Keratinocyte (primary cell): ENCODE results near the gene PSAP. TPM values are rescaled to one million over a fixed set of nuclear protein-coding genes. Genes with fewer than 3 reads are reported as not detected.
A peak's percentile ranks its signal among the peaks of the same experiment; 100 is the strongest.

Source experiments
- DNase-seq: peaks from one replicate; pipeline ENCODE4 v3.0.0-alpha.2; 2011; ENCODE audit warnings: low read depth, missing footprints, low spot score
- FAIRE-seq: peaks from 2 replicates; lab custom pipeline; 2011; peaks lifted over from hg19 to GRCh38; lab: Jason Lieb, UNC
- H2AFZ ChIP-seq: 2 replicates; pipeline ENCODE4 v1.6.0; 2012; ENCODE audit warnings: low read length, control low read depth, inconsistent platforms; ENCODE audit not compliant: control insufficient read depth
- H3K27ac ChIP-seq: 2 replicates; pipeline ENCODE4 v1.5.1; 2011; ENCODE audit warnings: low read length; ENCODE audit not compliant: control insufficient read depth, insufficient read depth
- H3K27me3 ChIP-seq: 3 replicates; pipeline ENCODE4 v1.6.0; 2011; ENCODE audit warnings: low read length; ENCODE audit not compliant: control insufficient read depth, insufficient read depth; ENCODE audit errors: extremely low read depth
- H3K36me3 ChIP-seq, 2 experiments: 2 replicates in 1 of 2; 3 replicates in 1 of 2; pipeline ENCODE4 v1.5.1; 2011; ENCODE audit warnings: low read length in 2 of 2, mild to moderate bottlenecking in 1 of 2; ENCODE audit not compliant: control insufficient read depth in 2 of 2, insufficient read depth in 2 of 2; ENCODE audit errors: extremely low read depth in 1 of 2
- H3K4me1 ChIP-seq: 3 replicates; pipeline ENCODE4 v1.5.1; 2011; ENCODE audit warnings: low read length; ENCODE audit not compliant: control insufficient read depth, insufficient read depth; ENCODE audit errors: extremely low read depth
- H3K4me2 ChIP-seq: 3 replicates; pipeline ENCODE4 v1.6.0; 2011; ENCODE audit warnings: low read depth, low read length; ENCODE audit not compliant: control insufficient read depth, insufficient read depth; ENCODE audit errors: extremely low read depth
- H3K4me3 ChIP-seq, 3 experiments: fragments of 200-600 bp in 1 of 3; sonication (generic) in 1 of 3; 2 replicates in 2 of 3; 3 replicates in 1 of 3; pipeline ENCODE4 v1.5.1; 2011 to 2016; ENCODE audit warnings: low read length in 3 of 3, mild to moderate bottlenecking in 3 of 3, control low read depth in 2 of 3, inconsistent platforms in 1 of 3, low read depth in 1 of 3, mixed read lengths in 1 of 3, mixed run types in 1 of 3, moderate library complexity in 1 of 3; ENCODE audit not compliant: control insufficient read depth in 2 of 3, insufficient read depth in 2 of 3; ENCODE audit errors: extremely low read depth in 1 of 3
- H3K79me2 ChIP-seq: 2 replicates; pipeline ENCODE4 v1.6.0; 2012; ENCODE audit warnings: low read length; ENCODE audit not compliant: control insufficient read depth, insufficient read depth
- H3K9ac ChIP-seq: 3 replicates; pipeline ENCODE4 v1.6.0; 2011; ENCODE audit warnings: low read length; ENCODE audit not compliant: control insufficient read depth, insufficient read depth; ENCODE audit errors: extremely low read depth
- H3K9me1 ChIP-seq: 3 replicates; pipeline ENCODE4 v1.6.0; 2011; ENCODE audit warnings: low read length; ENCODE audit not compliant: control insufficient read depth, insufficient read depth; ENCODE audit errors: extremely low read depth
- H3K9me3 ChIP-seq: 2 replicates; pipeline ENCODE4 v1.5.1; 2012; ENCODE audit warnings: low read depth, low read length; ENCODE audit not compliant: control insufficient read depth
- H4K20me1 ChIP-seq: 3 replicates; pipeline ENCODE4 v1.6.0; 2011; ENCODE audit warnings: low read length; ENCODE audit not compliant: control insufficient read depth, insufficient read depth; ENCODE audit errors: extremely low read depth
- EZH2 ChIP-seq: IDR thresholded peaks from one replicate; pipeline ENCODE4 v1.6.1; 2012; ENCODE audit warnings: inconsistent platforms, mild to moderate bottlenecking, low read length, moderate library complexity
- dilution Hi-C: fragments of 300-500 bp; cut with MboI; formaldehyde crosslinking; loops from one replicate; pipeline ENCODE4 v1.7.0; 2020; ENCODE audit warnings: low sequenced_read_pairs; ENCODE audit not compliant: extremely low pct_ligation_motif_present
- polyA plus RNA-seq, 5 experiments: library from polyadenylated mRNA; depleted of rRNA in 3 of 5; stranded (reverse) in 3 of 5; stranded (forward) in 1 of 5; unstranded in 1 of 5; fragments of >200 nt; gene quantifications; 1 replicate in 1 of 5; 2 replicates in 3 of 5; 3 replicates in 1 of 5; pipeline versions ENCODE4 v1.2.1 to v1.2.3, GENCODE V29; 2011 to 2012; ENCODE audit warnings: missing spikeins in 2 of 5, low read depth in 1 of 5, low replicate concordance in 1 of 5
- TF ChIP-seq, protein P1 (sequence below), 3 experiments: IDR thresholded peaks in 1 of 3; conservative IDR thresholded peaks in 1 of 3; optimal IDR thresholded peaks in 1 of 3; 2 replicates in 2 of 3; 3 replicates in 1 of 3; pipeline versions ENCODE3 to v1.5.1; 2011; ENCODE audit warnings: low read length in 3 of 3, mild to moderate bottlenecking in 3 of 3, moderate library complexity in 2 of 3, control low read depth in 1 of 3, inconsistent platforms in 1 of 3; ENCODE audit not compliant: insufficient read depth in 2 of 3; ENCODE audit errors: extremely low read depth in 1 of 3

PSAP gene
- polyA plus RNA-seq, 1 donor (not counting 4 experiments of a cell fraction or from before 2014, with no cell fraction given): 1,075 TPM

DNA sequence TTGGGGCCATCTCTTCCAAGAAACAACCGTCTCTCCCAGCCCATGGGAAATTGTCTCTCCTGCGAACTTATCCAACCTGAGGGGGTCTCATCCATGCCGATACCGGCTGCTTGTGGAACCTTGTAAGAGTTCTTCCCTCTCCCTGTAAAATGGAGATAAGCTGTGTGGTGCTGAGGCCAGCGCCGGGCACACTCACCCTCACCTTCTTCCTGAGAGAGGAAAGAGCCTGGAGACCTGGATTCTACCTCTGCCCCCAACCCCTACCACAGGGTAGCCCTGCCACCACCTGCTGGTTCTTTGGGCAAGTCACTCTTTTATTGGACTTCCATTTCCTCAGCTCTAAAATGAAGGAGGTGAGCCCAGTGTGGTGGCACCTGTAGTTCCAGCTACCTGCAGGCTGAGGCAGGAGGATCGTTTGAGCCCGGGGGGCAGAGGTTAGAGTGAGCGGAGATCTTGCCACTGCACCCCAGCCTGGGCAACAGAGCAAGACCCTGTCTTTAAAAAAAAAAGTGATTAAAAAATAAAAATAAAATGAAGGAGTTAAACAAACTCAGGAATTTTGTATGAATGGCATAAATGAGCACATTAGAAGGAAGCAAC lies 38.4 kb upstream of the PSAP start:
- no peak for DNase-seq

DNA sequence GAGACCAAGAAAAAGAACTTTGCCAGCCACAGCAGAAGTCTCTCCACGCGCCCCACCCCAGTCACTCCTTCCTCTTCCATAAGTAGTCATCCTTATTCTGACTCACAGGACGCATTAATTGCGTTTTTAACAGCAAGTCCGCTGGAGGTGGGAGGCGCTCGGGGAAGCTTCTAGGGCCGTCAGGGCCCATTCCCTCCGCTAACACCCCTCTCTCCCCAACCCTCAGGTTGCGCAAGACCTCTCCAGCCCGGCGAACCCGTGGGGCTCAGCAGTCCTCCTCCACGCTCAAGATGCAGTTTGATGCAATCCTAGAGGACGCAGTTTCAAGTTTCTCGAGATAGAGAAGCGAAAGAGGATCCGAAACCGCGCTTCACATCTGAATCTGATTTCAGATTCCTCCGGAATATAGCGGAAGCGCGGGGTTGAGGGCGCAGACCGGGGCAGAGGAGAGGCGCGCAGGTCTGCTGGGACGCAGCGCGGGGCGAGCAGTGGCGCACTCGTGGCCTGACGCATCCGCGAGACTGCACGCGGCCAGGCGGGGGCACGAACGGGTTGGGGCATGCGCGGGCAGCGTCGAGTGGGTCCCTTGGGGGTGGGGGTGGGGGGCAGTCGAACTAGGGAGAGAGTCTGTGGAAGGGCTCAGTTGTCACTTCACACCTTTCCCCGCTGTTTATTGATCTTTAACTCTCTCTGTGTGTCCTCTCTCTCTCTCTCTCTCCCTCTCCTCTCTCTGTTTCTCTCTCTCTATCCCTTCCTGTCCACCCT lies 37.8 kb upstream of the PSAP start:
- H3K4me3 ChIP-seq: peak overlapping the region; percentile 44 to 88 (median 81)
- H3K27ac ChIP-seq: peak overlapping the region; percentile 97
- FAIRE-seq (peak; percentile 81), DNase-seq (peak; percentile 52)
- no peaks in the 10 kb centered on the region for H3K79me2 ChIP-seq
- no peaks in the 10 kb centered on the region for H3K36me3 ChIP-seq
- peaks cover 12% of the 10 kb centered on the region for H3K4me1 ChIP-seq
- no peaks in the 10 kb centered on the region for H3K27me3 ChIP-seq
- peak overlapping the region; percentile 97 for H3K9ac ChIP-seq
- peak overlapping the region; percentile 97 for H2AFZ ChIP-seq
- TF ChIP-seq, protein P1, sequence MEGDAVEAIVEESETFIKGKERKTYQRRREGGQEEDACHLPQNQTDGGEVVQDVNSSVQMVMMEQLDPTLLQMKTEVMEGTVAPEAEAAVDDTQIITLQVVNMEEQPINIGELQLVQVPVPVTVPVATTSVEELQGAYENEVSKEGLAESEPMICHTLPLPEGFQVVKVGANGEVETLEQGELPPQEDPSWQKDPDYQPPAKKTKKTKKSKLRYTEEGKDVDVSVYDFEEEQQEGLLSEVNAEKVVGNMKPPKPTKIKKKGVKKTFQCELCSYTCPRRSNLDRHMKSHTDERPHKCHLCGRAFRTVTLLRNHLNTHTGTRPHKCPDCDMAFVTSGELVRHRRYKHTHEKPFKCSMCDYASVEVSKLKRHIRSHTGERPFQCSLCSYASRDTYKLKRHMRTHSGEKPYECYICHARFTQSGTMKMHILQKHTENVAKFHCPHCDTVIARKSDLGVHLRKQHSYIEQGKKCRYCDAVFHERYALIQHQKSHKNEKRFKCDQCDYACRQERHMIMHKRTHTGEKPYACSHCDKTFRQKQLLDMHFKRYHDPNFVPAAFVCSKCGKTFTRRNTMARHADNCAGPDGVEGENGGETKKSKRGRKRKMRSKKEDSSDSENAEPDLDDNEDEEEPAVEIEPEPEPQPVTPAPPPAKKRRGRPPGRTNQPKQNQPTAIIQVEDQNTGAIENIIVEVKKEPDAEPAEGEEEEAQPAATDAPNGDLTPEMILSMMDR (optimal IDR thresholded peaks at IDR 0.05 in 1 of 3, IDR thresholded peaks at IDR 0.05 in 1 of 3, conservative IDR thresholded peaks at IDR 0.05 in 1 of 3; ENCODE audit: extremely low read depth in 1 of 3, insufficient read depth in 2 of 3, low read length in 3 of 3): peak in 1 of 3 experiments; percentile 61
- TF ChIP-seq EZH2: no peak
- peak overlapping the region; percentile 93 for H3K4me2 ChIP-seq
- dilution Hi-C loops: no loop called here
- H4K20me1 ChIP-seq: no peaks in the 10 kb centered on the region
- no peaks in the 10 kb centered on the region for H3K9me1 ChIP-seq
- H3K9me3 ChIP-seq: no peaks in the 10 kb centered on the region

More for the DNA sequence above, 38.4 kb upstream of the PSAP start:
- Histone ChIP-seq H2AFZ (peak overlapping the region; percentile 97), H3K9me1 (no peaks in the 10 kb centered on the region), H3K9ac (peak overlapping the region; percentile 97), H3K36me3 (no peaks in the 10 kb centered on the region), H3K79me2 (no peaks in the 10 kb centered on the region), H4K20me1 (no peaks in the 10 kb centered on the region), H3K9me3 (no peaks in the 10 kb centered on the region), H3K4me2 (peak overlapping the region; percentile 93), H3K4me1 (peaks cover 12% of the 10 kb centered on the region), H3K4me3 (peak overlapping the region; percentile 44 to 88 (median 81)), H3K27me3 (no peaks in the 10 kb centered on the region), H3K27ac (peak overlapping the region; percentile 97)
- dilution Hi-C loops: no loop called here
- no peak for FAIRE-seq
- TF ChIP-seq EZH2: no peak
- TF ChIP-seq, protein P1 (optimal IDR thresholded peaks at IDR 0.05 in 1 of 3, IDR thresholded peaks at IDR 0.05 in 1 of 3, conservative IDR thresholded peaks at IDR 0.05 in 1 of 3; ENCODE audit: extremely low read depth in 1 of 3, insufficient read depth in 2 of 3, low read length in 3 of 3): no peak
